Embryonic facial prominence (tissue), 1 donor: ENCODE results near the gene TAF12.
A peak's percentile ranks its signal among the peaks of the same experiment; 100 is the strongest.
"Not testable (repeated sequence)": the region's sequence is repeated elsewhere in the genome, so short reads cannot be mapped to it uniquely, and the experiment has no call there.

Experiments used
- DNase-seq: peaks from one replicate; pipeline ENCODE4 v3.0.0-alpha.2; 2016; ENCODE audit errors: extremely low spot score

The TAF12 gene

DNA sequence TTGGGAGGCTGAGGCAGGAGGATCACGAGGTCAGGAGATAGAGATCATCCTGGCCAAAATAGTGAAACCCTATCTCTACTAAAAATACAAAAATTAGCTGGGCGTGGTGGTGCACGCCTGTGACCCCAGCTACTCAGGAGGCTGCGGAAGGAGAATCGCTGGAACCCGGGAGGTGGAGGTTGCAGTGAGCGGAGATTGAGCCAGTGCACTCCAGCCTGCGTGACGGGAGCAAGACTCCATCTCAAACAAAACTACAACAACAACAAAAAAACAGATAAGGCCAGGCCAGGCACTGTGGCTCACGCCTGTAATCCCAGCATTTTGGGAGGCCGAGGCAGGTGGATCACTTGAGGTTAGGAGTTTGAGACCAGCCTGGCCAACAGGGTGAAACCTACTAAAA, 2.5 kb upstream of the TAF12 start:
- DNase-seq = not testable (repeated sequence)

DNA sequence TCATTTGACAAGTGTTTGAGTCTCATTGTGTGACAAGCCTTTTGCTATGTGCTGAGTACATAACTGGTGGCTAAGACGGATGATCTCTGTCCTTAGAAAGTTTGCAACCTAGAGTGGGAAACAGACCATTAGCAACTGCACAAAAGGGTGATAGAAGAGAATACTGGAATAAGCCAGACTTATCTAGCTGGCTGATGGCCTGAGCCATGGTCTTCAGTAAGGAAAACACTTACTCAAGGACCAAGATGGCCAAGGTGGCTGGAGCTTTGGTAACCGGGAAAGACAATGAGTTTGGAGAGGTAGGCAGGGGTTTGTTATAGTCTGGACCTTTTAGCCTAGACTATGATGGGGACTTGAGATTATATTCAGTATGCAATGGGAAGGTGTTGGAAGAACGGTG, 1.6 kb upstream of the TAF12 start:
- DNase-seq = no peak

DNA sequence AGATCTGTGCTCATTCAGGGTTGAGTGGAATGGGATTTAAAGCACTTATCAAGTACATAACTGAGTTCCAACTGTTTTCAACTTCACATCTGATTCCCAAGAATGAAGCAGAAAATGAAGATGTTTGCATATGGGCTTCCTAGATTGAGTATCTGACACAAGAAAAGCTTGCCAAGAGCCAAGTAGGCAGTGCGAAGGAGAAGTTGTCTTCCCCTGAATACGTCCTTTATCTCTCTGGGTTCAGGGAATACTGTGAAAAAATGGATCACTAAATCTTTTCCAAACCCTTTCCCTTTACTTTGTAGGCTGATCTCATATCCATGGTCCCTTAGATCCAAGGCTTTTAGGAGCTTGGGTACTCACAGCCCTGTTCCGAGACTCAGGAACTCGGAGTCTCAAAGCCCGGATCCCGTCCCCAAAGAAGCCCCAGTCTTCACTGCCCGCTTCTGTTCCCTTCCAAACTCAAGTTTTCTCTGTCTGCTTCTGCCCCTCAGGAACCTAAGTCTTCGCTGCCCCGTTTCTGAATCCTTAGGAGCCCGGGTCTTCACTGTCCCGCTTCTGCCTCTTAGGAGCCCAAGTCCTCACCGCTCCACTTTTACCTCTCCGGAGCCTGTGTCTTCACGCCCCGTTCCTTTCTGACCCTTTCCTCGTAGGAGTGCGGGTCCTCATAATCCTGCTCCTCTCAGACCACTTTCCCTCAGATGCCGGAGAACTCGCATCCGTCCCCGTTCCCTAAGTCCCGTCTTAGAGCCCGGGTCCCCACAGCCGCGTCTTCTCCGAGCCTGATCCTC, 616 bp downstream of the TAF12 start:
- peak; percentile 7 for DNase-seq

DNA sequence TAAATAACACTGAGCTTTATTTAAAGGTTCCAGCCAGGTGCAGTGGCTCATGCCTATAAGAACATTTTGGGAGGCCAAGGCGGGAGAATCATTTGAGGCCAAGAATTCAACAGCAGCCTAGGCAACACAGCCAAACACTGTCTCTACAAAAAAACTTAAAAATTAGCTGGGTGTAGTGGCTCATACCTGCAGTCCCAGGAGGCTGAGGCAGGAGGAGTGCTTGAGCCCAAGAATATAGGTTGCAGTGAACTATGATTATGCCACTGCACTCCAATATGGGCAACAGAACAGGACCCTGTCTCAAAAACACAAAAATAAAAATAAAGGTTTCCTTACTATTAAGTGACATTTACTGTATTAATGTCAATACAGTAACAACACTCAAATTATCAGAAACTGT, 2.1 kb downstream of the TAF12 start:
- no peak for DNase-seq

DNA sequence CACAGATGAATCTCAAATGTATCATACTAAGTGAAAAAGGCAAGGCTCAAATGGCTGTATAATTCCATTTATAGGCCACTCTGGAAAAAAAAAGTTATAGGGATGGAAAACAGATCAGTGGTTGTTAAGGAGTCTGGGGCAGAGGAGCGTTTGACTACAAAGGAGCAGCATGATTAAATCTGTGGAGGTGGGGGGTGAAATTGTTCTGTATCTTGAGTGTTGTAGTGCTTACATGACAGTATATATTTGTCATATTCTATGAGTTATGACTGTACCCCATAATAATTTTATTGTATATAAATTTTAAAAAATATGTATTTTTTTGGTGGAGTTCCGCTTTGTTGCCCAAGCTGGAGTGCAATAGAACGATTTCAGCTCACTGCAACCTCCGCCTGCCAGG, 10.3 kb downstream of the TAF12 start:
- DNase-seq = no peak

DNA sequence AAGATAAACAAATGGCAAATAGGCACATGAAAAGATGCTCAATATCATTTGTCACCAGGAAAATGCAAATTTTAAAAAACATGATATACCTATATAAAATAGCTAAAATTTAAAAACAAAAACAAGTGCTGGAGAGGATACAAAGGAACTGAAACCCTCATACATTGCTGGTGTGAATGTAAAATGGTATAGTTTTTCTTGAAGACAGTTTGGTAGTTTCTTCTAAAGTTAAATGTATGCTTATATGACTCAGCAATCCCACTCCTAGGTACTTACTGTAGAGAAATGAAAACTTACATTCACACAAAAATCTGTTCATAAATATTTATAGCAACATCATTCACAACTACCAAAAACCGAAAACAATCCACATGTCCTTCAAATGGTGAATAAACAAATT, 11.2 kb downstream of the TAF12 start:
- DNase-seq = no peak

DNA sequence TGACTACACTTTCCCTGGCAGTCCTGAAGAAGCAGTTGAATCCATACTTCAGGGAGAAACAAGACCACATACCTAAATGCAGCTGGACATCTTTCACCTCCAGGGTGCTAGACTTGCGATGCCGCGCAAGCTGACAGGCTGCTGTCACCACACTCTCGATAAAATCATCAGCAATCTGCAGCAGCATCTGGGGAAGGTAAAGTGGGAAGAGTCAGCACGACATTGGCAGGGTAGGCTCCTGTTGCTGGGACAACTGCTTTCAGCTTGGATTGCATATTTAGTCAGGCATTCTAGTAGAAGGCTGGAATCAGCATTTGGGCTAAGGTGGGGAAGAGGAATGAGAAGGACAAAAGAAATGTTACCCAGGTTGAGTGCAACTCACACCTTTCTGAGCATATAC, 29.7 kb downstream of the TAF12 start:
- no peak for DNase-seq

DNA sequence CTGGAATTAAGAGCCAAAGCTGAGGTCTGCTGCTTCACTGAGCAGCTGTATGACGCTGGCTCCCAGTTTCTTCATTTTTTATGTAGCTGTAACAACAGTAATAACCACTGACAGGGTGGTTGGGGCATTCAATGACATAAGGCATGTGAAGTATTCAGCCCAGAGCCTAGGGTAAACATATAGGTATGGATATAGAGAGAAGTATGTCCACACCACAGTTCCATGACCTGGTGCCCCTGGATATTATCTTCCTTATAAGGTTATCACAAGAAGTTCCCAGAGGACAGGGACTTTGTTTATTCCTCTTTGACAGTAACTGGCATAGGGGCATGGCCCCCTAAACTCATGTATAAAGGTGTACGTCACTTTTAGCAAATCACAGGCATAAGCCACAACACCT, 36.1 kb downstream of the TAF12 start:
- no peak for DNase-seq

DNA sequence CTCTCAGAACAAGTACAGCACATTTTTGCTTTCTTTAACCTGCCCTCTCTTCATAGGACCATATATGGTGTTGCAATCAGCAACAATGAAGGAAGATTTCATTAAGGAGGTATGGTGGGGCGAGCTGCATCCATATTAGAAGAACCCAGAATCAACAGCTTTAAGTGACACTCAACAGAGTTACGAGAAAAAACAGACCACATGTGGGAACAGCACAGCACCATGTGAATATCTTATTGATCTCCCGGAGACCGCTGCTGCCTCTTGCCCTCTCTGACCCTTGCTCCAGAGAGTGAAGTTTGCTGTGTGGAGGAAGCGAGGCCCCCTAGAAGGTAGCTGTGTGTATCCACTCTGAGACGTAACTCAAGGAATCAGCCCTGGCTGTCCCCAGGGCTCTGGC, 37.9 kb downstream of the TAF12 start:
- DNase-seq = no peak

DNA sequence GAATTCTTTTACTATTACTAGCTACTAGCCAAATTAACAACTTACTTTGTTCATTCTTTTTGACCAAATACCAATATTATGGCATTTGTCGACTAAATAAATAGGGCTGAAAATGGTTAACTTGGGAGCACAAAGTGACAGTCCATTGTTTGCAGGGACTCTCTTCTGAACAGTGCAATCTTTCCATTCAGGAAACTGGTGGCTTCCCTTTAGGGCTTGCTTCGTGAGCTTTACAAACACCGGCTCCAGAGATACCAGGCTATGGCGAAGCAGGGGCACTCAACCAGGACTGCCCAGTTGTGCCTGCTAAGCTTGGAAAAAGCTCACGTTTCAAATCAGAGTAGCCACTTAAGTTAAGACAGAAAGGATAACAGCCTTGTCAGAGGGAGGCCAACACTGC, 38.5 kb downstream of the TAF12 start:
- DNase-seq = no peak

DNA sequence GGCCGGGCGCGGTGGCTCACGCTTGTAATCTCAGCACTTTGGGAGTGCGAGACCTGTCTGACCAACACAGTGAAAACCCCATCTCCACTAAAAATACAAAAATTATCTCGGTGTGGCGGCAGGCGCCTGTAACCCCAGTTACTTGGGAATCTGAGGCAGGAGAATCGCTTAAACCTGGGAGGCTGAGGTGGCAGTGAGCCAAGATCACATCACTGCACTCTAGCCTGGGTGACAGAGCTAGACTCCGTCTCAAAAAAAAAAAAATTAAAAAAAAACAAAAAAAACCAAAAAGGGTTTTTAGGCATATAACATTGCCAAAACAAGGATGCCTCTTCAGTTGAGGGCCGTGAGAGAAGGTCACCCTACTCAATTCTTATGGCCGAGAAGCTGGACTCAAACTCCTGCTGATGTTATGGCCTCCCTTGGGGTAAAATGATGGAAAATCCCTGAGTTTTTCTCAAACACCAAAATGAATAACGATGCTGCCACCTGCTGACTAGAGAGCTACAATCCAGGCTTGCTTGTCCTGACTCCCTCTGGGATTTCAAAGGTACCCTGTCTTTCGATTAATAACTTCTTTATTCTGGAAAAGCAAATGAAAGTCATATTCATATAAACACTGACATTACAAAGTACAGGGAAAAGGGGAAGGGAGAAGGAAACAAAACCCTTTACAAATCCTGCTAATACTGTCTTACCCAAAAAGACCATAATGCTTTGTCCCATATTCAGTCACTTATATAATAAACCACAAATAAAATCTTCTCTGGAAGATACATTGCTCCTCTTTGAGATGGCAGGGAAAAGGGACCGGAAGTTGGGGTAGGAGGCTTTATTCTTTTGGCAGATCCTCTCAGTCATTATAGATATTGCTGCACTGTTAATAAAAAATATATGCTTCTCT, 40.1 kb downstream of the TAF12 start:
- peak; percentile 50 for DNase-seq

DNA sequence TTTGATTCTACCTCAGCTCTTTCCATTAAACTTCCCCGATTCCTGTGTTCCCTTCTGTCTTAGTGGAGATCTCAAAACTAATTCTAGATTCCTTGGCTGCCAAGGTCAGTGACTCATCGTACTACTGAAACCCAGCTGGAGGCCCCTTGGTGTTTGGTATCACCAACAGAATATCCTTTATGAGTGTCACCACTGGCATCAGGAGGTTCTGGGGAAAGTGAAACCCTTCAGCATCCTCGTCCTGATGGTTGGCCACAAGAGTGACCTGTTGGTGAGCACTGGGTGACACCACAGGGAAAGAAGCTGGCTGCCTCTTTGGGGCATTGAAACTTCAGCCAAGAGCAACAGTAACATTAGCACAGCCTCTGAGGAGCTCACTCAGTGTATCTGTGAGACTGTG, 41.2 kb downstream of the TAF12 start:
- no peak for DNase-seq

DNA sequence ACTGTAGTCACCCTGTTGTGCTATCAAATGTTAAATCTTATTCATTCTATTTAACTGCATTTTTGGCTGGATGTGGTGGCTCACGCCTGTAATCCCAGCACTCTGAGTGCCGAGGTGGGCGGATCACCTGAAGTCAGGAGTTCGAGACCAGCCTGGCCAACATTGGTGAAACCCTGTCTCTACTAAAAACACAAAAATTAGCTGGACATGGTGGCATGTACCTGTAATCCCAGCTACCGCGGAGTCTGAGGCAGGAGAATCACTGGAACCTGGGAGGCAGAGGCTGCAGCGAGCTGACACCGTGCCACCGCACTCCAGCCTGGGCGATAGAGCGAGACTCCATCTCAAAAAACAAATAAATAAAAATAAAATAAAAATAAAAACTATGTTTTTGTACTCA, 46.6 kb downstream of the TAF12 start:
- DNase-seq = not testable (repeated sequence)

DNA sequence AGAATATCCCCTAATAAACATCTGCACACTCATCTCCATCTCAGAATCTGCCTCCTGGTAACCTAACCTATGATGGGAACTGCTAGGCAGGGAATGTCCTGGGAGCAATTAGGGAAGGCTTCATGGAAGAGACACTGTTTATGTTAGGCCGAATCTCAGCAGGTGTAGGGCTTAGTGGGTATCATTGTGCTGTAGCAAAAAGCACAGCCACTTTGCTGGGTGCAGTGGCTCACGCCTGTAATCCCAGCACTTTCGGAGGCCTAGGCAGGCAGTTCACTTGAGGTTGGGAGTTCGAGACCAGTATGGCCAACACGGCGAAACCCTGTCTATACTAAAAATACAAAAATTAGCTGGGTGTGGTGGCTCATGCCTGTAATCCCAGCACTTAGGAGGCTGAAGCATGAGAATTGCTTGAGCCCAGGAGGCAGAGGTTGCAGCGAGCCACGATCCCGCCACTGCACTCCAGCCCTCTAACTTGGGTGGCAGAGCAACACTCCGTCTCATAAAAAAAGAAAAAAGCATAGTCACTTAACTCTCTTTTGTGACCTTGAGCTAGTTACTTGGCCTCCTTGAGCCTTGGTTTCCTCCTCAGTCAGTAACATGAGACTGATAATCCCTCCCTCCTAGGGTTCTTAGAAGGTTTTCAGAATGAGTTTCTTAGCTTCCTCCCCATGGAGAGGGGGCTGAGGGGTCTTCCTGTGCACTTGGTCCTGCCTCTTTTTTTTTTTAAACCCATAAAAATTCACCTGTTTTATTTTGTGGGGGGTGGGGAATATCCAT, 47.3 kb downstream of the TAF12 start:
- DNase-seq = no peak

DNA sequence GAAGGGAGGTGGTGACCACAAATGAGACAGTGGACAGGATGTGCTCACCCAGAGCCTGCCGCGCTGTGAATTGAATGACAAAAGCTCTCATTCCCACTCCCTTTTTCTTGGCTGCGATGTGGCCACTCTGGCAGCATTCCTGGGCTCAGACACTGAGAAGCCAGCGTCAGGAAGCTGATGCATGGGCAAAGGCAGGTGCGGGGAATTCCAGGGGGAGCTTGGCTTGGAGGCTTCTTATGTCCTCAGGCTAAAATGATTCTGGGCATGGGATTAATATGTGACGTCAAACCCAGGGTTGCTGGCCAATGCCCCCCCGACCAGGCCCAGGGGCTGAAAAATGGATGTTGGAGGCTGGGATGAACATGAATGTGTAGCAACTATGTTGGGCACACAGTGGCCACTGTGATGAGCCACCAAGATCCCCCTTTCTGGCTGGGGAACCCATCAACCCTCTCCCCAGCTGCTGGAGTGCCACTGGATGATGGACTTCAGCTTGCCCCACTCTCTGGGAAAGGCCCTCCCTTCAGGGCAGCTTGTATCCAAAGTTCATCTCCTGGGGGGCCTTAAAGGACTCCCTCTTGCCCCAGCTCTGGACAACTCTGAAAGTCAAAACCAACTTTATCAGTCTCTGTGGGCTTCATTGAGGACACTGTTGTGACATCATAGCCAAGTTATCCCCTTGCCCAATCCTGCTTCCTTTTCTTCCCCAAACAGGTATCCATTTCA, 48.0 kb downstream of the TAF12 start:
- not testable (repeated sequence) for DNase-seq

DNA sequence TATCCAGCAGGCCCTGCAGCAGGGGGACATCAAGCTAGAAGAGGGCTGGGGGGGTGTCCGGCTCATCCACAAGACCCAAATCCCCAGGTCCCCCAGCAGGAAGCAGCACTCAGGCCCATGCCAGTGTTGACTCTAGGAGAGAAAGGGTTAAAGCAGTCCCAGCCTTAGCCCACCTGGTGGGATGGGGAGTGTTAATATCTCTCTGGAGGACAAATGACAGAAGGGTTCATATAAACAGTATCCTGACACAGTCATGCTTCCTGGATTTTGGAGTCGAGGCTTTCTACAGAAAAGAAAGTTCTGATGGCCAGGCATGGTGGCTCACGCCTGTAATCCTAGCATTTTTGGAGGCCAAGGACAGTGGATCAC, 48.9 kb downstream of the TAF12 start:
- not testable (repeated sequence) for DNase-seq

DNA sequence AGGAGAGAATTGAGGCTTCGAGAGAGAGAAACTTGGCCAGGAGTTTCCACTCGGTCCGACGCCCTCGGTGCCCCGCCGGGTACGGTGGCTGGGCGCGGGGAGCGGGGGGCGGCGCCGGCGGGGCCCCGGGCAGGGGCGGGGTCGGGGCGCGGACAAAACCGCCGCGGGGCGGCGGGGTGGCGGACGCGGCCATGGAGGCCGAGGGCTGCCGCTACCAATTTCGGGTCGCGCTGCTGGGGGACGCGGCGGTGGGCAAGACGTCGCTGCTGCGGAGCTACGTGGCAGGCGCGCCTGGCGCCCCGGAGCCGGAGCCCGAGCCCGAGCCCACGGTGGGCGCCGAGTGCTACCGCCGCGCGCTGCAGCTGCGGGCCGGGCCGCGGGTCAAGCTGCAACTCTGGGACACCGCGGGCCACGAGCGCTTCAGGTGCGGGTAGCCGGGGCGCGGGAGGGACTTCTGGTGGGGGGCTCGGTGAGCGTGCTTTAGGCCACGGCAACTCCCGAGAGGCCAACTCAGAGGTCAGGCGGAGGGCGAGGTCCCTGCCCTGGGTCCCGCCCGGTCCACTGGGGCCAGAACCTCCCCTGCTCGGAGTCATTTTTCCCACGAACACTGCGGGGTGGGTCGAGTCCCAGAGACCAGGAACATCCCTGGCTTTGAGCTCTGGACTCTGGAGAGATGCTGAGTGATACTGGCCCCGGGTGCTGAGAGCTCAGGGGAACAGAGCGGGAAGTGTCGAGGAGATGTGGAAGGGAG, 50.4 kb downstream of the TAF12 start:
- no peak for DNase-seq

DNA sequence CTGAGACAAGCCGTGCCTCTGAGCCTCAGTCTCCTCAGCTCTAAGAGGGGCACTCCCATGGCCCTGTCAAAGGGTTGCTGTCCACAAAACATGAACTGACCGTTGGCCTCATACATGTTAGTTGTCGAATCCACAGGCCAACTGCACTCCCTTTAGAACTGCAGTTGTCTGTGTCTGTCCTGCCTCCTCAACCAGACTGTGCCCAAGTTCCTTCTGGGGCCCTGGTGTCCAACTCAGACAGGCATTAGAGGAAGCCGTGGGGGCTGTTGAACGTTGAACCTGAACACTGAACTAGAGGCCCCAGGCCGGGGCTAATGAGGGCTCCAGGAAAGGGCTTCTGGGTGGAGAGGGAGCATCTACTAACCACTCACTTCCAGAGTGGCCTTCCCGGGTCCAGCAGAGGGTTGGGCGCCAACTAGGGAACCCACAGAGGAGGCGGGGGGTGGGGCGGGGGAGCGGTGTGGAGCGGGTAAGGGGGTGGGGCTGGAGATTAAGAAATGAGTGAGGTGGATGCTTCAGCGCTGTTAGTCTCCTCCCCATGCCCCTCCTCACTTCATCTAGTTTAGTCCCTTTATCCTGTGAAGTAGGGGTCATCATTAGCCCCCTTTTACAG, 51.1 kb downstream of the TAF12 start, which contains the start of gene RAB42:
RAB42 (plus strand) TSS at position 558 of the 613 bp plus-strand sequence. CDS start 247 bp downstream, outside the sequence.
- no peak for DNase-seq

DNA sequence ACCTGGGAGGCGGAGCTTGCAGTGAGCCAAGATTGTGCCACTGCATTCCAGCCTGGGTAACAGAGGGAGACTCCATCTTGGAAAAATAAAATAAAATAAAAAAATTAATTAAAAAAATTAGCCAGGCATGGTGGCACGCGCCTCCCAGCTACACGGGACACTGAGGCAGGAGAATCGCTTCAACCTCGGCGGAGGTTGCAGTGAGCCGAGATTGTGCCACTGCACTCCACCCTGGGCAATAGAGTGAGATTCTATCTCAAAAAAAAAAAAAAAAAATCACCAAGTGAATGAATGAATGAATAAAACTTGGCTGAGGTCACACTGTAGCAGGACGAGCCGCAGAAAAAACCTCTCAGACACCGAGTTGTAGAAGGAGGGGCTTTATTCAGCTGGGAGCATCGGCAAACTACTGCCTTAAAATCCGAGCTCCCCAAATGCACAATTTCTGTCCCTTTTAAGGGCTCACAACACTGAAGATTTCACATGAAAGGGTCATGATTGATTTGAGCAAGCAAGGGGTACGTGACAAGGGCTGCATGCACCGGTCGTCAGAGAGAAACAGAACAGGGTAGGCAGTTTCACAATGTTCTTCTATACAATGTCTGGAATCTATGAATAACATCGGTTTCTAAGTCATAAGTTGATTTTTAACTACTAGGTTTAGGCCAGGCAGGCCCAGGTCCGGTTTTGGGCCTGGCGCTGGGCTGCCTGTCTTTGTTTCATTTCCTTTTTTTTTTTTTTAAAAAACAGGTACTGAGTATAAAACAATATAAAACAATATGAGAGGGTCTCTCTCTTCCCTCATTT, 56.1 kb downstream of the TAF12 start:
- not testable (repeated sequence) for DNase-seq
